NCI-H526 treated with DMSO at 0.1 percent for 48 hours (cell line): Measurements from ENCODE around the gene ISG20L2.
A peak's percentile ranks its signal among the peaks of the same experiment; 100 is the strongest.

Experiments used
- DNase-seq: peaks from one replicate; lab custom pipeline; 2025; lab: John Stamatoyannopoulos, UW

ISG20L2 gene

DNA sequence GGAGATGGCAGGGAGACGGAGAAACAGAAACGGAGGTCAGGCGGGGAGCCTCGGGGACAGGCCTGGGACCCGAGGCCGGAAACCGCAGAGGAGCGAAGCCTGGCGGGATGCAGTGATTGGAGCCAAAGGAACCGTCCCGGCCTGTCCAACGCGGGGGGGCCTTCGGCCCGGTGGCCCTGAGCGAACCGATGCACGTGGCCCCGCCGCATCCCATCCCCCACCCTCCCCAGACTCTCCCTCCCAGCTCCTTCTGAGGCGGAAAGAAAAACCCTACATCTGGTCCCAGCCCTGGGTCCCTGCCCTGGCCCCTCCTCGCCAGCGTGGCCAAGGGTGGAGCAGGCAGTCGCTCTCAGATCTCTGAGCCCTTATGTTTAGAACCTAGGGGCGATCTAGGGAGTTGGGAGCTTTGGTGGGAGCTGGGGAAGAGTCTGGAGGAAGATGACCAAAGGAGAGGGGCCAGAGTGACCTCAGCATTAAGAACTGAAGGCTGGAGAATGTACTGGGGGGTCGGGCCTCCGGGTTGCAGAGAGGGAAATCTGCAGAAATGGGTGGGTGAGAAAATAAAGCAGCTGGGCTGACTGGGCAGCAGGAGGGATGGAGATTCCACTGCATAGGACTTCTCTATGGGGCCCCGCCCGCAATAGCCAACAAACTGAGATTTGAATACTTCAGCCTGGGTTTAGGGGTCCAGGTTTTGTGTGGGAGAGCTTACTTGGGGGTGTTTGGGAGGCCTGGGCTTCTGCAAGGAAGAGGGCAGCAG, 21.7 kb downstream of the ISG20L2 start:
- no peak for DNase-seq

DNA sequence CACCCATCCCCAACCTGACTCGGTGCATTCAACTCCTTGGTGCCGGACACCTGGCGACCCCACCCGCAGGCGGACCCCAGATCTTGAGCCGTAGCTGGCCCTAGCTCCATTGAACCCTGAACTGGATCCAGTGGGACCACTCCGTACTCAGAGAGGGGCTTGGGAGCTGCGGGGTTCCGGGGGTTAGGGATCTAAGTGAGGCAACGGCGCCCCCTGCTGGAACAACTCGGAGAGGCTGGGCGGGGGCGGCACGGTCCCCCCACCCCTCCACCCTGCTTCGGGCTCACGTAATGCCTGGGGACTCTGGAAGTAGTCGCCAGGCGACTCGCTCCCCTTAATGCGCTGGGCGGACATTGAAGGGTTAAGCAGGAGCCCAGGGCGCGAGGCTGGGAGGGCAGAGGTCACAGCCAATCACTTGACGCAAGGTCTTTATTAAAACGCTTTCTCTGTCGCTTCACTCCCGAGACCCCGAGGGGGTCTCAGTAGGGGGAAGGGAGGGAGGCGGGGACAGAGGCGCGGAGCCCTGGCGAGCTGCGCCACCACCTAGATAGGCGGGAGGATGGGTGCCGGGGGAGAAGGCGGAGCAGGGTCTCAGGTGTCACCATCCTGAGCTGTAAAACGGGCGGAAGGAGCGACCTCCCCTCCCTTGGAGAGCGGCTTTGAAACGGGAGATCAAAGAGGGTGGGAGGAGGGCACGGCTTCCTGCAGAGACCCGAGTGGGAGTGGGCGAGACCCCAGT, 22.5 kb downstream of the ISG20L2 start:
- peak; percentile 78 for DNase-seq

DNA sequence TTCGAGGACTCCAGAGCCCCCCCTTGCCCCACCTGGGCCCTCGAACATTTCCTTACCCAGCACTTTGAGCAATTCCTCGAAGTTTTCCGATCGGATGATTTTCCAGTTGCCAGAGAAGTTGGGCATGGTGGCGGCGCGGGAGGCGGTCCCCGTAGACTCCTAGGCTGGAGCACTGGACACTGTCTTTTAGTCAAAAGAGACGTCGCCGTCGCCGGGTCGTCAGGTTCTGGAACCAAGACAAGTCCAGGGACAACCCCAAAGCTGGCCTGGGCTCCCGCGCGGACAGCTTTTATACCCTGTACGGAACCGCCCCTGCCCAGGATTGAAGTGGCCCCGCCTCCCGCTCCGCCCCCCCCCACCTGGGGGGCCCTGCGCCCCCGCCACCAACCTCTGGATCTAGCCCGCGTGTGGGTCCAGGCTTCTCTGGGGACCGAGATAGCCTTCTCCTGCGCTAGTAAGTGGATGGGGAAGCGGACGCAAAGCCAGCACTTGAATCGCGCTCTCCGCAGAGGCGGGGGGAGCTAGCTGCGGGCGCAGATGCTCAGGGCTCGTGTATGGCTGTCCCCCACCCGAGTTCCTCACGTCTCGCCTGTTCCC, 23.1 kb downstream of the ISG20L2 start, which contains the start of gene CRABP2:
TSS of gene CRABP2 (minus strand) at position 263 of the 597 bp plus-strand sequence. CDS start at position 126, 137 bp downstream.
- DNase-seq: no peak

DNA sequence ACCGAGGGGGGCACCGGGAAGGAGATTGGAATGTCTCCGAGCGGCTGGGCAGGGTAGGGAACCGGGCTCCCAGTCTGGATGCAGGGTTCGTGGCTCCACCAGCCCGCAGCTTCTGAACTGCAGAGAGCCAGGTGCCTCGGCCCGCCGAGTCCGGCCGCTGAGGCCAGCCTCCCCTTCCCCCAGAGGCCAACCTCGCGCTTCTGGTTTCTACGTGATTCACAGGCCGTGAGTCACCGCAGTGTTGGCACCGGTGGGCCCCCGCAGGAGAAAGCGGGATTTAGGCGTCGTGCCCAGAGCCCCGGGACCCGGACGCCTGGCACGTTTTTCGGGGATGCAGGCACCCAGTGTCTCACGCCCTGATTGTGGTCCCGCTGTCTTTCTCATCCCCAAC, 23.6 kb downstream of the ISG20L2 start:
- DNase-seq: no peak

DNA sequence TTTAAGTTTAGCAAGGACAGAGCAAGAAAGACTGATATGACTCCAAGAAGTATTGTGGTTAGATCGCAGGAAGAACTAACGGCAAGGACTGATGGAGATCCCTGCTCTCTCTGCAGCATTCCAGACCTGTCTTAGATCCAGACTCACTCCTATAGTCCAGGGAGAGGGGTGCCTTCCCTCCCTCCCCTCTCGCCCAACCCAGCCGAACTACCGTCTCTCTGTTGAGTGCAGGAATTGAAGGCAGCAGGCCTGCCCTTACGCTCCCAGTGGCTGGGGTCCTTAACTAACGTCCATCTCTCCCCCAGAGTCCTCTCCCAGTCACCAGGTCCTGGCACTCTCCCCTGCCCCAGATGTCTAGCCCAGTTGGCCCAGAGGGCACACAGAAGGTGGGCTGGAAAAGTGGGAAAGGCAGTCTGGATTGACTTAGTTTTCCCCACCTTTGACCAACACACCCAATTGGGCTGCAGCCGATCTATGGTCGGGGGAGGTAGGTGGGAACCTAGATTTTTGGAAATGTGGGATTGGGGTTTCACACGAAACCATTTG, 24.3 kb downstream of the ISG20L2 start:
- no peak for DNase-seq

DNA sequence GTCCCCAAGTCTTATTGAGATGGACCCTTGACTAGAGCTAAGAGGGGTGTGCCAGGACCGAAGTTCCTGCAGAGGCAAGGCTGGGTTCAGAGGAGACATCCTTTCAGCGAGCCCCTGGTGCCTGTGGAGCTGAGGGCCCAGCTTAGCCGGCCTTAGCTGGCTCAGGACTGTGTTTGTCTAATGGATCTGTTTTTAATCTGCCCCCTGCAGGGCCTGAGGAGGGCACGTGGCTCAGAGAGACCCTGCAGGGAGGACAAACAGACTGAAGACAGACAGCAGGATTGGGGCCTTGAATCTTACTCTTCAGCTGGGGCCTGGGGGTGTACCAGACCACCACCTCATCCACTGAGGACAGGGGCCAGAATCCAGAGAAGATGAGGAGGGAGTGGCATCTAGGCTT, 24.8 kb downstream of the ISG20L2 start:
- no peak for DNase-seq

DNA sequence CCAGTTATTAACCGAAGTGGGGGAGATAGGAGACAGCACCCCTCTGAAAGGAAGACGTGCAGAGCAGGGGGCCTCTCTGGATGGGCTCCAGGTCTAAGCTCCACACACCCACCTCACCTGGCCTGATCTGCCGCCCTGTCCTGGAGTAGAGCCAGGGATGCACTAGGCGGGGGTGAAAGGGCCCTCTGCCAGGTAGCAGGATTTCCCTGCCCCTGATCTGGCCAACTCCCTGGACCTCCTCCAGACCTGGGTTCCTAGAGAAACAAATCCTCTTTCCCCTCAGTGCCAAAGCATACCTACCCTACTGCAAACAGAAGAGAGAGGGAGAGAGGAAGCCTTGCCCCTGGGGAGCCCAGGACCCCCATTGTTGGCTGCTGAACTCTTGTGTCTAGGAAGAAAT, 25.2 kb downstream of the ISG20L2 start:
- DNase-seq: no peak

DNA sequence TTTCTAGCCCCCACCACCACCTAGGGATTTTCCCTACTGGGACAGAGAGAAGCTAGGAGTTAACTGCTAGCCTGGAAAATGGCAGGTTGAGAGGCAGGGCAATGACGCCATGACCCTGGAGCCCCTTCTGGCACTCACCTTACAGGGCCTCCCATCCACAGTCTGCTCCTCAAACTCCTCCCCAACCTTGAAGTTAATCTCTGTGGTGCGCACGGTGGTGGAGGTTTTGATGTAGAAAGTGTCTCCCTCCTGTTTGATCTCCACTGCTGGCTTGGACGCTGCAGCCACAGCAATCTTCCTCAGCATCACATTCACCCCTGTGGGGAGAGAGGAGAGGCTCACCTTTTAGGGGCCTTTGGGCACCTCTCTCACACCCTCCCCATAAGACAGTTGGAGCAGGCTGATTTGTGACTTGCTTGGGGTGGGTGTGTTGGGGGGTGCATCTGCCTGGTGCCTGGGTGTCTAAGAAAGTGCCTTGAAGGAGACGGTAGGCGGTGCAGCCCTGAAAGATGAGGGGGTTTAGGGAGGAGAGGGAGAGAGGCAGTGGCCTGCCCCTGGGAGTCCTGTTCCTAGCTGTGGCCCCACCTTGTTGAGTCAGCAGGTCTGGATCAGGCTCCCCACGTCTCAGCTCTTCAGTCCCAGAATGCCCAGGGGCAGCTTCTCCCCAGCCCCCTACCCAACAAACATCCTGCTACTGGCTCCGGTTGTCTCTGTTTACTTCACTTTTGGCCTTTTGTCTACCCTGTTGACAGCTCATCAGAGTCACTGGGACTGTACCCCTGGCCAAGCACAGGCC, 27.6 kb downstream of the ISG20L2 start:
- DNase-seq: no peak

DNA sequence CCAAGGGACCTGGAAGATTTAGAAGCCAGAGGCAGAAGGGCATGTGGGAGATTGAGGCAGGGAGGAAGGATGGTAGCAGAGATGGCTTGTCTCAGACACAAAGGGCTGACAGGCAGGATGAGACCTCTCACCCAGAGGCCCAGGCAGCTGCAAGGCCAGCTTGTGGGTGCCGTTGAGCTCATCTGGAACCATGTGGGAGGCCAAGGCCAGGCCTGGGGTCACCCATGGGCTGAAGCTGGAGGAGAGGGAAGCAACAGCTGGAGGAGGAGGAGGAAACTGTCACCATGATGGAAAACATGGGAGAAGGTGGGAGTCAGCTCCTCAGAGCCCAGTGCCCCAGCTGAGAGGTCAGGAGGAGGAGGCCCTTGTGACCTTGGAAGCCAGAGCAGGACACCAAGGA, 29.6 kb downstream of the ISG20L2 start:
- DNase-seq: no peak

DNA sequence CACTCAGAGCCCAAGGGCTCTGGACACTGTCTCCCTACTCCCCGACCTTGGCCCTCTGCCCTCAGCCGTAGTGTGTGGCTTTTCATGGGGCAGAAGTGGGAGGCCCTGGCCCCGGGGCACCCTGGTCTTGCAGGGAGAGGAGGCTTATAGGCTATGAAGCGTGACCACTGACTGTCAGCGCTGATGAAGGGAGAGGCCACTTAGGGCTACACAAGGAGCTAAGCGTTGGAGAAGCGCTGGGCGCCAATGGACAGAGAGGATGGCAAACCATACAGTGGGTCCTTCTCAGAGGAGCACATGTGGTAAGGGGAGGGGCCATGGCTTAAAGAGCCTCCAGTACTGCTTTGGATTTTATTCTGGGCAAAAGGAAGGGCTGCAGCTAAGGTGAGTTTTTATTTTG, 31.1 kb downstream of the ISG20L2 start:
- no peak for DNase-seq

DNA sequence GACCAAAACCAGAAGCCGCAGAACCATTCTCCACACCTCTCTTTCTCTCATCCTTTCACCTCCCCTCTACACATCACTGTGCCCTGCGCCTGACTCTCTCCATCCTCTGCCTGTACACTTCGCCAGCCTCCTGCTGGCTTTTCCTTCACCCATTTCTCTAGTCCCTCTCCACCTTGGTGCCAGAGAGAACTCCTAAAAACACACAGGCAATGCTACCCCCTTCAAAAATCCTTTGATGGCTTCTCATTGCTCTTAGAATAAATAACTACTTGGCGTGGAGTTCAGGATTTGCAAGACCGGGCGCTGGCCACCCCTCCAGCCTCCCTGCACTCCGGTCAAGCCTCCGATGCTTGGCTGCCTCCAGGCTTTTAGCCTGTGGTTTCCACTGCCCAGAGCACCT, 31.8 kb downstream of the ISG20L2 start:
- no peak for DNase-seq

DNA sequence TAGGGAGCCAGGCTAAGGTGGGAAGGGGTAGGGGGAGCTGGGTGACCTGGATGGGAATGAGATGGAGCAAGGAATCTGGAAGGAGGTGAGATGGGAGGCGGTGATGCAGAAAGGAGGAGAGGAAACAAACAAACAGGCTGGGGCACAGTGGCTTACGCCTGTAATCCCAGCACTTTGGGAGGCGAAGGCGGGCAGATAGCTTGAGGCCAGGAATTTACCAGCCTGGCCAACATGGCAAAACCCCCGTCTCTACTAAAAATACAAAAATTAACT, 33.9 kb downstream of the ISG20L2 start:
- no peak for DNase-seq

DNA sequence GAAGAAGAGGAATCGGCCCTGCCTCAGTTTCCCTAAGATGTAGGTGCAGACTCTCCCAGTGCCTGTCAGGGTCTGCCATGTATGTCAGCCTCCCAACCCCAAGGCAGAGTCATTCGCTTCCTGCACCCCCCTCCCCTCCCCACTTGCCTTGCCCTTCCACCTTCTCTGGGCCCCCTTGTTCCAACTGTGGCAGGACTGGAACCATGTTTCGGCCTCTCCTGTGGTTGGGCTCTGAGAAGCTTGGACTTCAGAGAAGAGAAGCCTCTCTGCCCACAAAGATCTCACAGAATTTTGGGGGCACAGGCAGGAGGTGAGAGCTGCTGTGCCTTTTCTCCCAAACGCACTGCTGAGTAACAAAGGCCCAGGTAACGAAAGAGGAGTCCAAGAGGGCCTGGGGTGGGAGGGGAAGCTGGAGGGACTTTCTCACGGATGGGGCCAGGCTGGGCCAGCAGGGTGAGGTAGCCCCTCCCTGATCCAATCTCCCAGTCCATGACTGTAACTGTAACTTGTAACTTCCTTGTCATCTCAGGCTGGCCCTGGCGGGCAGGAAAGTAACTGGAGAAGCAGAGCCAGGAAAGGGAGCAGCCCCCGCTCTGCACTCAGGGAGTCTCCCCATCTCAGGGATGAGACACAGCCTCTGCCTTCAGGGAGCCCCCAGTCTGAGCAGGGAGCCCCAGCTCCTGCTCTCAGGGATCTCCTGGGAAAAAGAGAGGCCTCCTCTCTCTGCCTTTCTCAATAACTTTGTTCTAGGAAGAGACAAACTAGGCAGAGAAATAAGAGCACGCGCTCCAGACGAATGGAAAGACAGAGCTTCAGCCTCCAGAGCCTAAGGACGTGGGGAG, 34.5 kb downstream of the ISG20L2 start:
- no peak for DNase-seq

DNA sequence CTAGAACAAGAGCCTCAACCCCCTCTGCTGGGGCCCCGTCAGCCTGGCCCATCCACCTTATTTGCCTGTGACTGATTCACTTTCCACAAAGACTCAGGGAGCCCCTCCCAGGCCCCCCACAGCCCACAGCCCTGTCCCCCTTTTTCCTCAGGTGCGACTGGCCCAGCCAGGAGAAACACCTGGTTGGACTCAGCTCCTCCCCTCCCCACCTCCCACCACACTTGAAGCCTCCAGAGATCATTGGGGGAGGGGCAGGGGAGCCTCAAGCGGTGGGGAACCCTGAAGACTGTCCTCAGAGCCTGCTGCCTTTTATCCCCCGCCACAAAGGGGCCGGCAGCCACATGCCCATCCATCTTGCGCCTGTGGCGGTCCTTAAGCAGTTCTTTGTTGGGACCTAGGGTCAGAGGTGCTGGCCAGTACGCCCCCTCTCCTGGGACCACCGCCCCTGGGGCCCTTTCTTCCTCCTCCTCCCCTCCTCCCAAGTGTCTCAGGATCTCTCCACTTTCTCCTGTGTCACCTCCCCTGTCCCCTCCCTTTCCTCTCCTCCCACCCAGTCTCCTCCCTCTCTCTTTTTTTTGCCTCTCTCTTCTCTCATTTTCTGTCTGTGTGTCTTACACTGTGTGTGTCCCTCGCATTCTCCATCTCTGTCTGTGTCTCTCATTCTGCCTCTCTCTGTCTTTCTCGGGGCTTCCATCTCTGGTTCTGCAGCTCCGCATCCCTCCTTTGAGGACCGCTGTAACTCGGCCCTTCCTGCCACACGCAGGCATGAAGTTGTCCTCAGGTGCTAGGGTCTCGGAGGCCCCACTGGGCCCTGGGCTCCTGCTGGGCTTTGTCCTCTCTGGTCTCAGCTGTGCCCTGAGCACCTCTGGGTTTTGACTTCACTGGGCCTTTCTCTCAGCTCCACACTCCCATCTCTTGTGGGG, 35.4 kb downstream of the ISG20L2 start:
- peak; percentile 82 for DNase-seq

DNA sequence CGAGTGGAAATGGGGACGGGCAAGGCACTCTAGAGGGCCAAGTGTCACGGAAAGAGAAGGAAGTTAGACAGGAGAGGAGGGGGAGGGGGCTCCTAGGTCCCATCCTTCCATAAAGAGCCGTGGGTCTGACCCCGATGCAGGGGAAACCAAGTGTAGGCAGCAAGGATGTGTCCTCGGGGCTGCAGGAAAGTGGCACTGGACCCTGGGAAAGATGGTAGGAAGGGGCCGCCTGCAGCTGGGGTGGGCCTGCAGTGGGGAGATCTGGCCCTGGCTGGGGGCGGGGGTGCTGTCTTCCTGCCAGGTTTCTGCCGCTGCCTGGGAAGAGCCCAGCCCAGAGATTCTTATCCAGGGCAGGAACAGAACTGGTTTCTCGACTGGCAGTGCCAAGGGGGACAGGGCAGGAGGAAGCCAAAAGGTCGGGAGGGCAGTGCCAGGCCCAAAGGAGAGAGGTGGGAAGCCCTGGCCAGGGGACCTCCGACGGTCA, 36.1 kb downstream of the ISG20L2 start:
- no peak for DNase-seq

DNA sequence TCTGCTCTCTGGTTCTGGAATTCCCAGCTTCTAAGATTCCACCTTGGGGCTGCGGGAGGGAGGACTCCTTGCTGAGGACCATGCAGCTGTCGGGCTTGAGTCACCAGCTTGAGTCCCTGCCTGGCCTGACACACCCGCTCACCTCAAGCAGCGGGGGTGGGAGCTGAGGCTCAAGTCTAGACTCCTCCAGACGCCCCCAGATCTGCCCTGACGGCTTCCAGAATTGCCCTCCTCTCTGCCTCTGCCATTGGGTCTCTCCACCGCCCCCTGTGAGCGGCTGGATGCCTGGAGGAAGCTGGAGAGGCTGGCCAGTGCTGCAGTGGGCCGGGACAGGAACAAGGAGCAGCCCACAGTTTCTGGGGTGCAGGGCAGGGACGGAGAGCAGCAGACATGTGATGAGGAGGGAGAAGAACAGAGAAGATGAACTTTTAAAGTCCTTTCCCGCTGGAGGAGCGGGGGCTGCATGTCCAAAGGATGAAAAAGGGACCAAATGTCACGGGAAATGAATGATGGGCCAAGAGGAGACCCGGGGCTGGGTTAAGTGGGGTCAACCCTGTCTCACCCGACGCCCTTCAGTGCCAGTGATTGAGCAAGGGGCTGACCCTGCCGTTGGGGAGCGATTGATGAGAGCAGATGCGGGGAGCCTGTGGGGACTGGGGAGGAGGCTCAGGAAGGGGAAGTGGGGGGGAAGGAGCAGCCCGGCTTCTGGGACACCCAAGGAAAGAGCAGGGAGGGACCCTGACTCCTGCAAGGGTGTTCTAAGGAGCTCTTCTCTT, 36.7 kb downstream of the ISG20L2 start:
- DNase-seq: no peak

DNA sequence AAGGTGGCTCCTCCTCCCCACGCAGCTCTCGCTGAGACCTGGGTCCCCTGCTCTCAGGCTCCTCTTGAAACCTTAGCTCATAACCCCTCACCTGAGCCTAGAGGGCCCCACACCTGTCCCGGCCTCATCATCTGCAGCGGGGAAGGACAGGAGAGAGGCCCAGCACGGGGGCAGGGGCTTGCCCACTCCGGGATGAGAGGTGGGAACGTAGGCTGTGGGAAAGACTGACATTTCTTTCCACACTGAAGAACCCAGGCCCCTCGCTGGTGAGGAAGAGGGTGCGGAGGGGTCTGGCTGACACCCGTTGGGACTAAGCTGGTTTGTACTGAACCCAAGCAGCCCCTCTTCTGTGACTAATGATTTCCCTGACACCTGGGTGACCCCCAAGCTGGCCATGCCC, 37.4 kb downstream of the ISG20L2 start:
- no peak for DNase-seq

DNA sequence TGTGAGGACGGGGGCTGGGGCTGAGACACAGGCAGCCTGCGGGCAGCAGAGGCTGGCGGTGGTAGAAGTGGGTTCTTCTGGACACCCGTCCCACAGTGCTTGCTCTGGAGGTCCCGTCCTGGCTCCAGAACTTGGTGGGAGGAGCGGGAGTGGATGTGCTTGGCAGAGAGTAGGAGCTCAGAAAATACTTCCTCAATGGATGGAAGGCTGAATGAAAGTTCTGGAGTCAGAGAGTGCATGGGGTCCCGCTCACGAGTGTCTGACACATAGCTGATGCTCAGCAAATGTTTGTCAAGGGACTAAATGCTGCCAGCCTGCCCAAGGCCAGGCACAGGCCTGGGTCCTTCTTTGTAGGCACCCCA, 37.9 kb downstream of the ISG20L2 start:
- DNase-seq: no peak

DNA sequence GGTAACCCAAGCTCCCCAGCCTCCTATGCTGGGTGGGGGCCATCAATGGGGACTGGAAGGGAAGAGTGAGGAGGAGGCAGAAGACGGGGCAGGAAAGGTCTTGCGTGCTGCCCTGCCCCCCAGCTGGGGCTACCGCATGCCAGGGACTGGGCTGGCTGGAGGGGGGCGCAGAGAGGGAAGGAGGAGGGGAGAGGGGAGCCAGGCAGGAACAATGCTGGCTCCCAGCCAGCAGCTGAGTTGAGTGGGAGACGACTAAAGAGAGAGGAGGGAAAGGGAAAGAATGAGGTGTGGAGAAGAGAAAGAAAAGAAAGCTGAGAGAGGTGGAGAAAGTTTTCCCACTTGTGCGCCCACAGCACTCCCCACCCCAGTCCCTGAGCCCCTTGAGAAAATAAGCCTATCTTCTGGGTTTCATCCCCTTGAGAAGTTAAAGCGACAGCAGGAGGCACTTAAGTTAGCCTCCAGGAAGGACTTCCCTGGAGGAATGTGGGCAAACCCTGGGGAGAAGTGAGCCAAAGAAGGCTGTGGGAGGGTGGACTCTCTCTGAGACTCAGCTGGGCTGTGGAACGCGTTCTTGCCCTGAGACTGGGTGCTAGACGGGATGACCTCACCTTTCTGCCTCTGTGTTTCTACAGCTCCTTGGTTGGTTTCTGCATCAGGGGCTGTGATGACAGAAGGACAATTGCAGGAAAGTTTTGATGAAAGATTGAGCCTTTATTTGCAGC, 38.5 kb downstream of the ISG20L2 start:
- DNase-seq: no peak
